IMR-90 (cell line): ENCODE data around the gene RASAL1.

ENCODE experiments used
- BHLHE40 ChIP-seq: fragments of 150-350 bp; IDR thresholded peaks from 2 replicates; pipeline ENCODE4 v1.6.1; 2016; ENCODE audit warnings: mild to moderate bottlenecking, low read depth, low read length
- CEBPB ChIP-seq: IDR thresholded peaks from 2 replicates; pipeline ENCODE4 v1.6.1; 2012; ENCODE audit warnings: low read depth, low read length, improper control_type of control experiment
- CTCF ChIP-seq: conservative IDR thresholded peaks from 2 replicates; pipeline ENCODE4 v1.5.1; 2012; ENCODE audit warnings: mild to moderate bottlenecking, low read depth, low read length, improper control_type of control experiment
- FOS ChIP-seq: fragments of 150-350 bp; IDR thresholded peaks from 2 replicates; pipeline ENCODE4 v1.6.1; 2016; ENCODE audit warnings: low read depth, low read length
- MAFK ChIP-seq: IDR thresholded peaks from 2 replicates; pipeline ENCODE4 v1.6.1; 2012; ENCODE audit warnings: low read depth, low read length, improper control_type of control experiment
- MAZ ChIP-seq: IDR thresholded peaks from 2 replicates; pipeline ENCODE4 v1.6.1; 2012; ENCODE audit warnings: low read depth, mild to moderate bottlenecking, low read length, improper control_type of control experiment, moderate library complexity, borderline replicate concordance
- NFE2L2 ChIP-seq: fragments of 150-350 bp; IDR thresholded peaks from 2 replicates; pipeline ENCODE4 v1.6.1; 2016; ENCODE audit warnings: low read depth, mild to moderate bottlenecking, low read length
- POLR2A ChIP-seq: IDR thresholded peaks from 2 replicates; pipeline ENCODE4 v1.6.1; 2012; ENCODE audit warnings: mild to moderate bottlenecking, low read depth, low read length
- RAD21 ChIP-seq: IDR thresholded peaks from 2 replicates; pipeline ENCODE4 v1.6.1; 2012; ENCODE audit warnings: low read length, improper control_type of control experiment
- RCOR1 ChIP-seq: IDR thresholded peaks from 2 replicates; pipeline ENCODE4 v1.6.1; 2012; ENCODE audit warnings: mild to moderate bottlenecking, low read length, improper control_type of control experiment; ENCODE audit not compliant: insufficient replicate concordance
- RFX5 ChIP-seq: IDR thresholded peaks from 2 replicates; pipeline ENCODE4 v1.8.0; 2012; ENCODE audit warnings: low read depth, mild to moderate bottlenecking, low read length, moderate library complexity
- SMC3 ChIP-seq: fragments of 150-350 bp; IDR thresholded peaks from 2 replicates; pipeline ENCODE4 v1.6.1; 2016; ENCODE audit warnings: low read depth, mild to moderate bottlenecking, antibody characterized with exemption, low read length, moderate library complexity

- TF ChIP-seq CTCF (no peak), POLR2A (no peak), NFE2L2 (no peak), BHLHE40 (no peak), RAD21 (no peak), SMC3 (no peak), CEBPB (no peak), RFX5 (no peak), RCOR1 (no peak), MAFK (no peak), MAZ (no peak), FOS (no peak)
These were observed 25.5 kb downstream of the RASAL1 start for GRCh38 chr12:113109872-113110599.
